Sigmoid colon (tissue), 7 donors: ENCODE results near the gene RFXAP. TPM values are rescaled to one million over a fixed set of nuclear protein-coding genes. Genes with fewer than 3 reads are reported as not detected.
"Not testable (repeated sequence)": the region's sequence is repeated elsewhere in the genome, so short reads cannot be mapped to it uniquely, and the experiment has no call there.

Experiments used
- DNase-seq: peaks from one replicate; pipeline ENCODE4 v3.0.0-alpha.2; 2019
- H3K27ac ChIP-seq, 4 donors: fragments of 200-600 bp; sonication (generic); one replicate each; pipeline ENCODE4 v1.5.1; 2016 to 2019; ENCODE audit warnings: mild to moderate bottlenecking in 1 of 4
- H3K27me3 ChIP-seq, 3 donors: fragments of 200-600 bp; sonication (generic); one replicate each; pipeline ENCODE4 v1.5.1; 2019; ENCODE audit warnings: mild to moderate bottlenecking in 1 of 3
- H3K36me3 ChIP-seq, 4 donors: fragments of 200-600 bp; sonication (generic); one replicate each; pipeline ENCODE4 v1.5.1; 2016 to 2019
- H3K4me1 ChIP-seq, 4 donors: fragments of 200-600 bp; sonication (generic); one replicate each; pipeline ENCODE4 v1.5.1; 2017 to 2019
- H3K4me3 ChIP-seq, 4 donors: fragments of 200-600 bp; sonication (generic); one replicate each; pipeline ENCODE4 v1.5.1; 2017 to 2019; ENCODE audit warnings: mild to moderate bottlenecking in 2 of 4, moderate library complexity in 1 of 4
- H3K9me3 ChIP-seq, 4 donors: fragments of 200-600 bp in 3 of 4; sonication (generic) in 3 of 4; one replicate each; pipeline versions ENCODE4 v1.5.1 to v1.6.1; 2013 to 2019
- EP300 ChIP-seq, 4 donors: sonication (generic); formaldehyde crosslinking; IDR thresholded peaks; one replicate each; pipeline ENCODE4 v1.6.1; 2017; ENCODE audit warnings: antibody characterized with exemption in 4 of 4
- POLR2A ChIP-seq, 2 donors: fragments of 450-650 bp; IDR thresholded peaks; one replicate each; pipeline ENCODE4 v1.6.1; 2016; ENCODE audit warnings: antibody characterized with exemption in 2 of 2, mild to moderate bottlenecking in 2 of 2, moderate library complexity in 2 of 2
- POLR2AphosphoS5 ChIP-seq, 4 donors: sonication (generic); formaldehyde crosslinking; IDR thresholded peaks; one replicate each; pipeline ENCODE4 v1.6.1; 2017; ENCODE audit warnings: antibody characterized with exemption in 4 of 4
- WGBS, 2 donors: extraction: QIAGEN DNeasy Blood & Tissue Kit; methylation state at CpG; one replicate each; pipeline ENCODE4 v1.1.7; 2013; 5-methylcytosine and 5-hydroxymethylcytosine counted together
- intact Hi-C: fragments of 100-400 bp; cut with DNase I; formaldehyde crosslinking; loops from one replicate; pipeline ENCODE4 v1.15.1; 2023
- polyA plus RNA-seq, 3 donors: library from polyadenylated mRNA; stranded (reverse); fragments of 200-250 nt; gene quantifications; one replicate each; pipeline ENCODE4 v1.2.3, GENCODE V29; 2013
- total RNA-seq, 4 donors: library from RNA; depleted of rRNA; stranded (reverse); fragments of >200 nt; gene quantifications; one replicate each; pipeline ENCODE4 v1.1.0, GENCODE V29; 2016
- TF ChIP-seq, protein P1 (sequence below), 4 experiments: fragments of 450-650 bp in 3 of 4; fragments of 200-600 bp in 1 of 4; IDR thresholded peaks; one replicate each; pipeline ENCODE4 v1.5.1; 2016 to 2019; ENCODE audit warnings: antibody characterized with exemption in 4 of 4, mild to moderate bottlenecking in 3 of 4, moderate library complexity in 2 of 4
- donor health status: healthy with polysubstance abuse.
- donor health status: Bipolar disorder and iron deficiency.
- donor health status: healthy.

RFXAP gene
- total and polyA plus RNA-seq, 7 donors: 0.60 to 8.3 (median 5.4) TPM

DNA sequence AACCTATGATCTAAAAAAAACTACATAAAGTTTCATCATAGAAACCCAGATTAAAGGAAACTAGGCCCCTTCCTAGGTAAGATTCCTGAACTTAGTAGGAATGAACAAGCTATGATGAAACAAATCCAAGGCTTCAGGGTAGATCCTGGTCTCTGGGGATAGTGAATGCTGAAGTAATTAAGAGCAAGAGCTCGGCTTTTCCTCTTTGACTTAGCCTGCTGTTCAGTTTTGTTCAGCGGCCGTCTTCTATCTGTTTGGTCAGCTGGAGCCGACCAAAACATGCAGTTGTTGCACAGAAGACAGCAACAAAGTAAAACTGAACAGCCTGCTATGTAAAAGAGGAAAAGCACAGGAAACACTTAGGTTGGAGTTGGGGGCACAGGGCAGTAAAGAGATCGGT, 44.1 kb upstream of the RFXAP start:
- TF ChIP-seq, protein P1, sequence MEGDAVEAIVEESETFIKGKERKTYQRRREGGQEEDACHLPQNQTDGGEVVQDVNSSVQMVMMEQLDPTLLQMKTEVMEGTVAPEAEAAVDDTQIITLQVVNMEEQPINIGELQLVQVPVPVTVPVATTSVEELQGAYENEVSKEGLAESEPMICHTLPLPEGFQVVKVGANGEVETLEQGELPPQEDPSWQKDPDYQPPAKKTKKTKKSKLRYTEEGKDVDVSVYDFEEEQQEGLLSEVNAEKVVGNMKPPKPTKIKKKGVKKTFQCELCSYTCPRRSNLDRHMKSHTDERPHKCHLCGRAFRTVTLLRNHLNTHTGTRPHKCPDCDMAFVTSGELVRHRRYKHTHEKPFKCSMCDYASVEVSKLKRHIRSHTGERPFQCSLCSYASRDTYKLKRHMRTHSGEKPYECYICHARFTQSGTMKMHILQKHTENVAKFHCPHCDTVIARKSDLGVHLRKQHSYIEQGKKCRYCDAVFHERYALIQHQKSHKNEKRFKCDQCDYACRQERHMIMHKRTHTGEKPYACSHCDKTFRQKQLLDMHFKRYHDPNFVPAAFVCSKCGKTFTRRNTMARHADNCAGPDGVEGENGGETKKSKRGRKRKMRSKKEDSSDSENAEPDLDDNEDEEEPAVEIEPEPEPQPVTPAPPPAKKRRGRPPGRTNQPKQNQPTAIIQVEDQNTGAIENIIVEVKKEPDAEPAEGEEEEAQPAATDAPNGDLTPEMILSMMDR (IDR thresholded peaks at IDR 0.05): no peak
- Histone ChIP-seq H3K27ac (no peak overlapping the region), H3K27me3 (no peaks in the 10 kb centered on the region), H3K36me3 (no peaks in the 10 kb centered on the region), H3K4me1 (no peaks in the 10 kb centered on the region), H3K4me3 (no peak overlapping the region), H3K9me3 (no peaks in the 10 kb centered on the region)
- intact Hi-C loops: no loop called here
- WGBS, 2 donors: 64 to 71% methylated on average over 5 of the region's 5 CpGs
- DNase-seq: no peak

DNA sequence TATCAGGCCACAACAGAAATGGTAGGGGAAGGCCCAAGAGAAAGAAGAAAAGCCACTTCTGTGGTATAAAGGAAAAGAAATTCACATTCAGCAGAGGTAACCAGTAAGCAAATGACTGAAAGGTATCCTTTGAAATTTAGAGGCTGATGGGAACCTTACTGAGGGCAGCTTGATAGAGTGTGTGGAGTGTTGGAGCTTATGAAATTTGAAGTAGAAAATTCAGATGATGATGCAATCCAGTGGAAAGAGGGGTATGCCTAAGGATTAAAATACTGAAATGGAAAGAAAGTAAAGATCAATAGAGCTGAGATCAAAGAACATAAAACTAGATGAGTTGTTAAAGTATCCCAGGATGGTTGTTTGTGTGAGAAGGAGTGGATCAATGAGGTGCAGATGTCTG, 42.8 kb upstream of the RFXAP start:
- no peak for TF ChIP-seq POLR2AphosphoS5 (IDR thresholded peaks at IDR 0.05)
- no peak for TF ChIP-seq EP300 (IDR thresholded peaks at IDR 0.05)
- TF ChIP-seq, protein P1 (IDR thresholded peaks at IDR 0.05): no peak
- no peak for TF ChIP-seq POLR2A (IDR thresholded peaks at IDR 0.05)
- H3K4me1 ChIP-seq: no peaks in the 10 kb centered on the region
- no peak overlapping the region for H3K27ac ChIP-seq
- H3K4me3 ChIP-seq: no peak overlapping the region
- no peaks in the 10 kb centered on the region for H3K27me3 ChIP-seq
- intact Hi-C loops: no loop called here
- no peaks in the 10 kb centered on the region for H3K9me3 ChIP-seq
- DNase-seq: no peak
- H3K36me3 ChIP-seq: no peaks in the 10 kb centered on the region

DNA sequence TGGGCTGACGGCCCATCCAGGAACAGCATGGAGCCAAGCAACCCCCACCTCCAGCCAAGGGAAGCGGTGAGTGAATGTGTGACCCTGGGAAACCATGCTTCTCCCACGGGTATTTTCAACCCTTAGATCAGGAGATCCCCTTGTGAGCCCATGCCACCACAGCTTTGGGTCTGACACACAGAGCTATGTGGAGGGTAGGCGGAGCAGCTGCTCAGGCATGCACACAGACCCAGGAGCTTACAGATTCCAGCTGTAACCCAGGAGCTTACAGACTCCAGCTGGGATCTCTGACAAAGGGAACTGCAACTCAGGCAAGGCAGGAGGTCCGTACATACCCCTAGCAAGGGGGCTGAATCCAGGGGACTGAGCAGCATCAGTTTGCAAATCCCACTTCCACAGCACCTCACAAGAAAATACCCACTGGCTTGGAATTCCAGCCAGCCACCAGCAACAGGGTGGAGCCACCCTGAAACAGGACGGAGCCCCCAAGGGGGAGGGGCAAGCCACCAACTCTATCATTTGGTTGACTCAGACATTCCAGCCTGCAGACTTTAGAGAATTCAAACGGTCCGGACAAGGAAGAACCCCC, 40.8 kb upstream of the RFXAP start:
- Histone ChIP-seq H3K4me1 (no peaks in the 10 kb centered on the region), H3K9me3 (no peaks in the 10 kb centered on the region), H3K4me3 (no peak overlapping the region), H3K36me3 (no peaks in the 10 kb centered on the region), H3K27ac (no peak overlapping the region), H3K27me3 (no peaks in the 10 kb centered on the region)
- TF ChIP-seq POLR2AphosphoS5 (IDR thresholded peaks at IDR 0.05) (no peak), EP300 (IDR thresholded peaks at IDR 0.05) (no peak), POLR2A (IDR thresholded peaks at IDR 0.05) (no peak)
- TF ChIP-seq, protein P1 (IDR thresholded peaks at IDR 0.05): no peak
- intact Hi-C loops: no loop called here
- 34 to 47% methylated on average over 8 of the region's 8 CpGs for WGBS, 2 donors
- no peak for DNase-seq

DNA sequence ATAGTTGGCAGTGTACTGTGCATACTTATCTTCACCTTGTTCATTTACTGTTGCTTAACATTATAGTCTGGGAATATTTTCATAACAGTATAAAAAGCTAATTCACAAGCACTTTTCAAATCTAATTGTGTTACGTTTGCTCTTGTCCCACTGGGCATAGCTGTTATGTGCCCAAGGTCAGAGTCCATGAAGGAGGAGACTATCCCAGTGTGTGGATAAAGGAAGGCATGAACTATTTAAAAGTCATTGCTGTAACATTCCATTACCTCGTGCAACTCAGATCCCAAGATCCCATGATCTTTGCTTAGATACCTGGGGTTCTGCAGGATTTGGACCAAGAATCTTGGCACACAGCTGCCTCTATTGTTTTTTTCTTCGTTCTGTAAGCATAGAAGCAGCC, 35.1 kb upstream of the RFXAP start:
- Histone ChIP-seq H3K36me3 (no peaks in the 10 kb centered on the region), H3K4me1 (no peaks in the 10 kb centered on the region), H3K4me3 (no peak overlapping the region), H3K27ac (no peak overlapping the region), H3K27me3 (no peaks in the 10 kb centered on the region), H3K9me3 (no peaks in the 10 kb centered on the region)
- no peak for DNase-seq
- WGBS, 2 donors: 24 to 52% methylated on average over 3 of the region's 3 CpGs
- intact Hi-C loops: no loop called here
- TF ChIP-seq EP300 (IDR thresholded peaks at IDR 0.05) (no peak), POLR2AphosphoS5 (IDR thresholded peaks at IDR 0.05) (no peak), POLR2A (IDR thresholded peaks at IDR 0.05) (no peak)
- TF ChIP-seq, protein P1 (IDR thresholded peaks at IDR 0.05): no peak

DNA sequence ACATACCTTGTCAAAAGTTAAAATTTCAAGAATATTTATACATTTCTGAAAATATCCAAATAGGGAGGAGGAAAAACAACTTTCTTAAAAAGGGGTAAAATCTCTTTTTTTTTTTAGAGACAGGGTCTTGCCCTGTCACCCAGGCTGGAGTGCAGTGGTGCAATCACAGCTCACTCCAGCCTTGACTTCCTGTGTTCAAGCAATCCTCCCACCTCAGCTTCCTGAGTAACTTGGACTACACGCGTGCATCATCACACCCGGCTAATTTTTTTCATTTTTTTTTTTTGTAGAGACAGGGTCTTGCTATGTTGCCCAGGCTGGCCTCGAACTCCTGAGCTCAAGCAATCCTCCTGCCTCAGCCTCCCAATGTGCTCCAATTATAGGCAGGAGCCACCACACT, 32.8 kb upstream of the RFXAP start:
- H3K4me1 ChIP-seq, intact Hi-C loops, H3K4me3 ChIP-seq, DNase-seq, H3K9me3 ChIP-seq, H3K27me3 ChIP-seq, H3K36me3 ChIP-seq, H3K27ac ChIP-seq: not testable (repeated sequence)
- WGBS, 2 donors: 40 to 75% methylated on average over 4 of the region's 4 CpGs
